Activated B cell treated with CpG ODN at 0.5 μM for 24 hours (primary cell): ENCODE data around the gene GRK7. TPM values are rescaled to one million over a fixed set of nuclear protein-coding genes. Genes with fewer than 3 reads are reported as not detected.

Experiments used
- ATAC-seq: fragments of 200-7000 bp; cut with Tn5 transposase; one replicate; pipeline ENCODE4 v1.10.0; 2021; ENCODE audit warnings: low read depth, mild to moderate bottlenecking, moderate library complexity
- CTCF ChIA-PET: fragments of 350-600 bp; sonication (Branson Sonifier 250); formaldehyde crosslinking; loops from one replicate; lab custom pipeline; 2021; ENCODE audit warnings: antibody characterized with exemption; lab: Charles Lee
- POLR2A ChIA-PET: fragments of 350-600 bp; sonication (Branson Sonifier 250); formaldehyde crosslinking; loops from one replicate; lab custom pipeline; 2021; ENCODE audit warnings: antibody characterized with exemption; lab: Charles Lee
- DNase-seq: peaks from one replicate; pipeline ENCODE4 v3.0.0; 2022
- H3K27ac Mint-ChIP-seq: one replicate; pipeline ENCODE4 v1.8.0; 2020; ENCODE audit warnings: mixed read lengths
- H3K27me3 Mint-ChIP-seq: one replicate; pipeline ENCODE4 v1.8.0; 2021; ENCODE audit warnings: mixed read lengths
- H3K36me3 Mint-ChIP-seq: one replicate; pipeline ENCODE4 v1.8.0; 2021; ENCODE audit warnings: low read depth, mixed read lengths
- H3K4me1 Mint-ChIP-seq: one replicate; pipeline ENCODE4 v1.8.0; 2021; ENCODE audit warnings: mixed read lengths
- H3K4me3 Mint-ChIP-seq: one replicate; pipeline ENCODE4 v1.8.0; 2020; ENCODE audit warnings: mild to moderate bottlenecking, mixed read lengths
- H3K9me3 Mint-ChIP-seq: one replicate; pipeline ENCODE4 v1.8.0; 2020; ENCODE audit warnings: mixed read lengths
- intact Hi-C: fragments of 100-400 bp; cut with micrococcal nuclease; formaldehyde crosslinking; loops from one replicate; pipeline ENCODE4 v1.15.1; 2024
- total RNA-seq: library from RNA; stranded (reverse); gene quantifications from 2 replicates; pipeline ENCODE4 v1.2.3, GENCODE V29; 2022
- TF ChIP-seq, protein P1 (sequence below): fragments of 200-600 bp; IDR thresholded peaks from one replicate; pipeline ENCODE4 v1.8.0; 2022; ENCODE audit warnings: antibody characterized with exemption, mild to moderate bottlenecking

Gene GRK7, protein sequence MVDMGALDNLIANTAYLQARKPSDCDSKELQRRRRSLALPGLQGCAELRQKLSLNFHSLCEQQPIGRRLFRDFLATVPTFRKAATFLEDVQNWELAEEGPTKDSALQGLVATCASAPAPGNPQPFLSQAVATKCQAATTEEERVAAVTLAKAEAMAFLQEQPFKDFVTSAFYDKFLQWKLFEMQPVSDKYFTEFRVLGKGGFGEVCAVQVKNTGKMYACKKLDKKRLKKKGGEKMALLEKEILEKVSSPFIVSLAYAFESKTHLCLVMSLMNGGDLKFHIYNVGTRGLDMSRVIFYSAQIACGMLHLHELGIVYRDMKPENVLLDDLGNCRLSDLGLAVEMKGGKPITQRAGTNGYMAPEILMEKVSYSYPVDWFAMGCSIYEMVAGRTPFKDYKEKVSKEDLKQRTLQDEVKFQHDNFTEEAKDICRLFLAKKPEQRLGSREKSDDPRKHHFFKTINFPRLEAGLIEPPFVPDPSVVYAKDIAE (N-terminal part only)
- total RNA-seq = not detected in 2 replicates

DNA sequence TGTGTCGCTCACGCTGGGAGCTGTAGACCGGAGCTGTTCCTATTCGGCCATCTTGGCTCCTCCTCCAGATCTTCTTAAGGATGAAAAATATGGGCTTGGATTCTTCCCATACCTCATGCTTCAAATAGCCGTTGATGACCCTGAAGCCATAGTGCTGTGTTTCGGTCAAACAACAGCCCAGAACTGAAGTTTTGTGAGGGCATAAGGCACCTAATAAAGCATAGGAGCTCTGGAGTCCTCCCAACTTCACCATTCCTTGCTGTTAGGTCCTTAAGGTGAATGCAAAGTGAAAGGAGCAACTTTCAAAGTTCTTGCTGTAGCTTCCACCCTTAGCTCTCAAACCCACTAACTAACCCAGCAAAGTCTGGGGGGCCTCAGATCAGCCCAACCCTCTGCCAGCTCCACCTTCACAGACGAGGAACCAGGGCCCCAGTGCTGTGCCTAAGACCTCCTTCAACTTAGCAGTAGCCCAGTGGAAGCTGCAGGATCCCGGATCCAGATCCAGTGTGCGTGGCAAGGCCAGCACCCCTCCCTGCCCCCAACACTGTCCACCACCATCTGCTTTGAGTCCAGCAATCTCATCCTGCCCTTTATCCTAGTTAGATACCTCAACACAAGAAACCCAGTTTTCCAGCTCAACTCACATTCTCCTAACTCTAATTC lies at the start of gene GRK7:
Gene GRK7 (plus strand): TSS at position 321 of the 663 bp plus-strand sequence. CDS start 14,877 bp downstream, outside the sequence.
- ATAC-seq = no peak
- ChIA-PET CTCF (no interaction called here), POLR2A (no interaction called here)
- DNase-seq = no peak
- no peaks in the 10 kb centered on the region for H3K9me3 Mint-ChIP-seq
- TF ChIP-seq, protein P1, sequence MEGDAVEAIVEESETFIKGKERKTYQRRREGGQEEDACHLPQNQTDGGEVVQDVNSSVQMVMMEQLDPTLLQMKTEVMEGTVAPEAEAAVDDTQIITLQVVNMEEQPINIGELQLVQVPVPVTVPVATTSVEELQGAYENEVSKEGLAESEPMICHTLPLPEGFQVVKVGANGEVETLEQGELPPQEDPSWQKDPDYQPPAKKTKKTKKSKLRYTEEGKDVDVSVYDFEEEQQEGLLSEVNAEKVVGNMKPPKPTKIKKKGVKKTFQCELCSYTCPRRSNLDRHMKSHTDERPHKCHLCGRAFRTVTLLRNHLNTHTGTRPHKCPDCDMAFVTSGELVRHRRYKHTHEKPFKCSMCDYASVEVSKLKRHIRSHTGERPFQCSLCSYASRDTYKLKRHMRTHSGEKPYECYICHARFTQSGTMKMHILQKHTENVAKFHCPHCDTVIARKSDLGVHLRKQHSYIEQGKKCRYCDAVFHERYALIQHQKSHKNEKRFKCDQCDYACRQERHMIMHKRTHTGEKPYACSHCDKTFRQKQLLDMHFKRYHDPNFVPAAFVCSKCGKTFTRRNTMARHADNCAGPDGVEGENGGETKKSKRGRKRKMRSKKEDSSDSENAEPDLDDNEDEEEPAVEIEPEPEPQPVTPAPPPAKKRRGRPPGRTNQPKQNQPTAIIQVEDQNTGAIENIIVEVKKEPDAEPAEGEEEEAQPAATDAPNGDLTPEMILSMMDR = no peak
- H3K27ac Mint-ChIP-seq = no peak within 1 kb of the TSS
- H3K27me3 Mint-ChIP-seq = no peaks in the 10 kb centered on the region
- H3K4me1 Mint-ChIP-seq = no peaks in the 10 kb centered on the region
- H3K36me3 Mint-ChIP-seq = no peaks in the 10 kb centered on the region
- H3K4me3 Mint-ChIP-seq = no peak within 1 kb of the TSS
- intact Hi-C loops = no loop called here

GRCh38 chr3:141714671-141715070 lies 48.5 kb upstream of the GRK7 start:
- H3K9me3 Mint-ChIP-seq = peaks cover 3% of the 10 kb centered on the region
- ChIA-PET POLR2A (no interaction called here), CTCF (no interaction called here)
- H3K27ac Mint-ChIP-seq = no peak overlapping the region
- intact Hi-C loops = no loop called here
- TF ChIP-seq, protein P1 = no peak
- ATAC-seq = no peak
- H3K4me1 Mint-ChIP-seq = no peaks in the 10 kb centered on the region
- peaks cover 2% of the 10 kb centered on the region for H3K27me3 Mint-ChIP-seq
- H3K36me3 Mint-ChIP-seq = no peaks in the 10 kb centered on the region
- no peak for DNase-seq
- no peak overlapping the region for H3K4me3 Mint-ChIP-seq

DNA sequence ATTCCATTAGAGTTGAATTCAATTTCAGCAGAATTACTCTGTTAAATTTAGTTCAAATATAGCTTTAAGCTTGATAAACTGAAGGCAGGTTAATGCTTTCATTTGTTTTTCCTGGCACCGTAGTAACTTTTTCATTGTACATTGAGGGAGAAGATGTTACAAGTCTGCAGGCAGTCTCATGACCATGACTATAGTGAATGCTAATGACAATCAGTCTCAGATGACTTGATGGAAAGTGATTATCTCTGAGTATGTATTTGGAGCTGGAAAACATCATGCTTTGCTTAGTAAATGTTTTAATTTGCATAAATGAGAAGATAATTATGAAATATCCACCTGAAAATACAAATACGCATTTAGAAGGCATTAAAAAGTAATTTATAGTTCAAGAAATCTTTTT lies 41.1 kb upstream of the GRK7 start:
- H3K4me1 Mint-ChIP-seq = no peaks in the 10 kb centered on the region
- H3K27me3 Mint-ChIP-seq = peaks cover 10% of the 10 kb centered on the region
- no peak overlapping the region for H3K4me3 Mint-ChIP-seq
- H3K27ac Mint-ChIP-seq = no peak overlapping the region
- TF ChIP-seq, protein P1 = no peak
- ATAC-seq (no peak), DNase-seq (no peak)
- ChIA-PET POLR2A (no interaction called here), CTCF (no interaction called here)
- no peaks in the 10 kb centered on the region for H3K36me3 Mint-ChIP-seq
- no peaks in the 10 kb centered on the region for H3K9me3 Mint-ChIP-seq
- intact Hi-C loops = no loop called here

DNA sequence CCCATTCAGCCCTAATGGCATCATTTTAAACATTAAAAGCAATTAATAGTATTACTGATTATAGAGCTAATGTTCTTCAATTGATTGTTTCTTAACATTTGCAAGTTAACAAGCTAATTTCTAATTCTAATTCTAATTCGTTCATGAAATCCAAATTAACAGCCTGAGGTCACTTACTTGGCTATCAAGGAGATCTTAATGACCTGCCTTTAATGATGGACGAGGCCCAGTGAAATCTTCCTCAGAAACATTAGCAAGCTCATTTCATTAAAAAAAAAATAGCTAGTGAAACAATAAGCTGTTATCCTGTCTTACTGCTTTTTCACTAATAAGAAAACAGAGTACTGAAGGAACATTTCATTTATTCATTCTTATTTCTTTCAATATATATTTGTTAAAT lies 40.6 kb upstream of the GRK7 start:
- ChIA-PET POLR2A (no interaction called here), CTCF (no interaction called here)
- DNase-seq (no peak), ATAC-seq (no peak)
- TF ChIP-seq, protein P1 = no peak
- H3K36me3 Mint-ChIP-seq = no peaks in the 10 kb centered on the region
- intact Hi-C loops = no loop called here
- H3K4me1 Mint-ChIP-seq = no peaks in the 10 kb centered on the region
- no peaks in the 10 kb centered on the region for H3K9me3 Mint-ChIP-seq
- H3K27me3 Mint-ChIP-seq = peaks cover 10% of the 10 kb centered on the region
- H3K27ac Mint-ChIP-seq = no peak overlapping the region
- H3K4me3 Mint-ChIP-seq = no peak overlapping the region

- Mint-ChIP-seq H3K27ac (no peak overlapping the region), H3K4me3 (no peak overlapping the region), H3K9me3 (no peaks in the 10 kb centered on the region), H3K36me3 (no peaks in the 10 kb centered on the region), H3K4me1 (no peaks in the 10 kb centered on the region), H3K27me3 (peaks cover 14% of the 10 kb centered on the region)
- TF ChIP-seq, protein P1 = no peak
- intact Hi-C loops = no loop called here
- ATAC-seq = no peak
- ChIA-PET POLR2A (no interaction called here), CTCF (no interaction called here)
- DNase-seq = no peak
Measured at GRCh38 chr3:141723255-141723654, 40.0 kb upstream of the GRK7 start.
